Measurements from ENCODE around the gene OPCML.

OPCML gene

DNA sequence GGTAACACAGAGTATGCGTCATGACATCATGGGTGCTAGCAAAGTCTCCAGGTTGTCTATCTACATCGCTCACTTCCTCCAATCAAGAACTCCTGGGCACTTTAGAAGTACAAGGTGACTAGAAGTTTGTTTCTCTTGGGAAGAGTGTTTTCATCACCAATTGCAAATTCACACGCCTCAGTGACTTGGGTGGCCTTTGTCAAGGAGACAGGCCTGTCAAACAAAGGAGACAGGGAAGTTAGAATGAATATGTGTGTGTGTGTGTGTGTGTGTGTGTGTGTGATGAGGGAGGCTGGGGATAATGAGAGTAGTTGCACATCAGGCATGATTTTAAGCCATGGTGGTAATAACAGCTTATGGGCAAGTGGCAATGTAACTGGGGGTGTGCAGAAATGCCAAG lies 953.2 kb downstream of the OPCML start:
- DNase-seq: no peak

GRCh38 chr11:132578580-132578979 lies 953.7 kb downstream of the OPCML start:
- no peak for DNase-seq

- peak; percentile 97 for DNase-seq
Observed at GRCh38 chr11:132576706-132577105, 955.6 kb downstream of the OPCML start.

DNA sequence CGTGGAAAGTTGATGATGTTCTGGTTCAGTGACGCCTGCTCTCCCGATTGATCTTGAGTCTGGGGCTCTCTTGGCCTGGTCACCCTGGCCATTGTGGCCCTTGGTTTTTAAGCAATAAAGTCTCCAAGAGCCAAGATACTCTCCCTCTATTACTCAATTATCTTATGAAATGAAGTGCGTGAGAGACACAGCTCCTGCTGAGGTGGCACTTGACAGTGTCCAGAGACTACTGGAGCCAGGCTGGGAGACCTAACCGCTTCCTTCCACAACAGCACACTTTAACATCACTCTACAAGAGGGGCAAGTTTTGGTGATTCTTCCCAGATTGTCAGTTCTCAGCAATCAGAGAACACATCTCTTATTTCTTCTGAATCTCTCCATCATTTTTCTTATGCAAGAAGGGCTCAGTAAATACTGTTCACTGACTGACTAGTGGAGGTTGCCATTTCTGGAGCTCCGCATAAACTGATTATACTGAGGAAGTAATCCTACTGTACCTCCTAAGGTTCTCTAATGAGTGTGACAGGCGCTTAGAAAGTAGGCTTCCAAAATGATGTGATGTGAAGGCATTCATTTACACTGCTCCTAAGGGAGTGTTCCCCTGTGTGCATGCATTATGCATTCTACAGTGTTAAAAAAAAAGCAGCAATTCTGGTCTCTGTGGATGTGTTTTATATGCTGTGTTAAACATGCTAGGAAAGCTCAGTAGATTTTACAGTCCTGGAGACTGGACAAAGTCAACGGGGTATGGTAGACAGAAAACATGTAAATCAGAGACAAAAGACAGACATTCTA lies 968.0 kb downstream of the OPCML start:
- DNase-seq: no peak

DNA sequence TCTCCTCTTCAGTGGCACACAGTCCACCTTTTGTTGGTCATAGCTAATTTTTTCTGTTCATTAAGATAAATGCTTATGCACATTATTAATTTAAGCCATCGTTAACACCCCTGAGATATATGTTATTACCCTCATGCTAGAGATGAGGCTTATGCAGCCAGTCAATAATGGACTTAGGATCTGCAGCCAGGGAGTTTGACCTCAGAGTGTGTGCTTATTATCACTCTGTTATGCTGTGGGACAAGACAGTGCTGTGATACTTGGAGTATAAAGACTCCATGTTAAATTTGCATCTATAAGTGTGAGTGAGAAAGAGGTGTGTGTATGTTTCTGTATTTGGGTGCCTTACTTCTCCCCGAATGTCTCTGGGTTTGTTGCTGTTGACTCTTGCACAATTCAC lies 969.3 kb downstream of the OPCML start:
- no peak for DNase-seq

- no peak for DNase-seq
Observed at GRCh38 chr11:132561937-132562336, 970.4 kb downstream of the OPCML start.

GRCh38 chr11:132559331-132560036 lies 972.8 kb downstream of the OPCML start:
- peak; percentile 3 for DNase-seq

DNA sequence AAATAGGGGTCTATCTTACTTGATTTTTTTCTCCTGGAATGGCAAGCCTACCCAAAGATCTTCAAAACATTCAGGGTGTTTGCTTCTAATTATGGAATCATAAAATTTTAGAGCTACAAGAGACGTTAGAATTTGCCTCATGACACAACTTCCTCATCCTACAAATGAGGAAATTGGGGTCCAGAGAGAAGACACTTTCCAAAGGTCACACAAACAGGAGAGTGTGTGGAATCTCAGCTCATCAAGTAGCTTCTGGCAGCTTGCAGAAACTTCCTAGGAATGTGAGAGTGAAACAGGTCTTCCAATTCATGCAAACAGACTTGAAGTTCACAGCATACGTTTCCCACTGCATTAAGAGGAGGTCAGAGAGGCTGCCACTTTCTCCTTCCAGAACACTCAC lies 976.0 kb downstream of the OPCML start:
- no peak for DNase-seq

- no peak for DNase-seq
Observed at GRCh38 chr11:132555617-132556016, 976.7 kb downstream of the OPCML start.

GRCh38 chr11:132551016-132551415 lies 981.3 kb downstream of the OPCML start:
- DNase-seq: no peak

GRCh38 chr11:132549561-132549960 lies 982.7 kb downstream of the OPCML start:
- DNase-seq: no peak

GRCh38 chr11:132549001-132549400 lies 983.3 kb downstream of the OPCML start:
- DNase-seq: peak; percentile 48

DNA sequence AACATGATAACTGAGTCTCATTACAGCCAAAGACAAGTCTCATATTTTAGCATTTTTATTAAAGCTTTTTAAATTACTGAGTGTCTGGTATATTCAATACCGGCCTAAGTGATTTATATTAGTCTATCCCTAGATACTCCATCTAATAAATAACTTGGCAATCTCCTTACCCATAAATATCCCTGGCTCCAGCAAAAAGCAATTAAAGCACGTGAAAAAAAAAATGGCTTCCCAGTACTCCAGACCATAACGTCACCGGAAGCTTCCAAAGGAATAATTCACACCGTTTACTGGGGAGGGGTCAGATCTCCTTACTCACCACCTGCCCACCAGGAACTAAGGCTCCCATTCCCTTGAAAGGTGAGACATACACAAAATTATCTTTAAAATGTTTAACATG lies 988.3 kb downstream of the OPCML start:
- DNase-seq: no peak

GRCh38 chr11:132541794-132542193 lies 990.5 kb downstream of the OPCML start:
- DNase-seq: no peak

- no peak for DNase-seq
Observed at GRCh38 chr11:132540581-132540980, 991.7 kb downstream of the OPCML start.

DNA sequence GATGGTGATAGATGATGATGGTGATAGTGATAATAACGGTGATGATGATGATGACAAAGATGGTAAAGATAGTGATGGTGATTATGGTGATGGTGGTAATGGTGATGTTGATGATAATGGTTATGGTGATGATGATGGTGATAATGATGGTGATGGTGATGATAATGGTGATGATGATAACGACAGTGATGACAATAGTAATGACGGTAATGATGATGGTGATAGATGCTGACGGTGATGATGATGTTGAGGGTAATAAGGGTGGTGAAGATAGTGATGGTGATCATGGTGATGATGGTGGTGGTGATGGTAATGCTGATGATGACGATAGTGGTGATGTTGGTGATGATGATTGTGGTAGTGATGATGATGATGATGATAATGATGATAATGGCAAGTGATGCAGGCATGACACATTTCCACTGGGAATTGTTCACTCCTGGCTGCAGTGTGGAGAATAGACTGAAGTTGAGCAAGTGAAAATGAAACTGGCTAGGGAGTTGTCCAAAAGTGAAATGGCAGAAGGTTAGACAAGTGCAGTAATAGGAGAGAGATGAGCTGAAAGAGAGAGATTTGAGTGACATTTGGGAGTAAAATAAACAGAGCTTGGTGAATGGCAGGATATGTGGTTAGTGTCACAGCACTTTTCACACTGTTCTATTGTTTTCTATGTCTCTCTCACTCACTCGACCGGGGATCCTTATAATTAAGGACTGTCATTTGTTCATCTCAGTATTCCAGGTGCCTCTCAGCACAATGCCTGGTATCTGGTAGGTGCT lies 992.5 kb downstream of the OPCML start:
- DNase-seq: no peak

DNA sequence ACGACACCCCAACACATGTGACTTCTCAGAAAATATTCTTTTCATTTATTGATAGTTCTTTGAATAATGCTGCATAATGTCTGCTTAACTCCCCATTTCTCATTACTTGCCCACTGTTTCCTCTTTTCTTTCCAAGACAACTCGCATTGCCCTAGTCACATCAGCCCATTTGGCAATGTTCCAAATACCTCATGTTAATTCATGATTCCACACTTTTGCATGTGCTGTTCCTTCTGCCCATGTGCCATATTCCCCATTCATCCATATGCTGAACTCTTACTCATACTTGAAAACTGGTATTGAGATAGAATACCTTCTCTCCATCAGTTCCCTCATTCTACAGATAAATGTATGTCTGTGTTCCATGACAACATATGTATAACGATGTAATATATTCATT lies 993.7 kb downstream of the OPCML start:
- DNase-seq: no peak

- no peak for DNase-seq
Observed at GRCh38 chr11:132535830-132536229, 996.5 kb downstream of the OPCML start.

GRCh38 chr11:132531921-132532320 lies 1000.4 kb downstream of the OPCML start:
- peak; percentile 30 for DNase-seq

GRCh38 chr11:132528181-132528580 lies 1004.1 kb downstream of the OPCML start:
- no peak for DNase-seq

DNA sequence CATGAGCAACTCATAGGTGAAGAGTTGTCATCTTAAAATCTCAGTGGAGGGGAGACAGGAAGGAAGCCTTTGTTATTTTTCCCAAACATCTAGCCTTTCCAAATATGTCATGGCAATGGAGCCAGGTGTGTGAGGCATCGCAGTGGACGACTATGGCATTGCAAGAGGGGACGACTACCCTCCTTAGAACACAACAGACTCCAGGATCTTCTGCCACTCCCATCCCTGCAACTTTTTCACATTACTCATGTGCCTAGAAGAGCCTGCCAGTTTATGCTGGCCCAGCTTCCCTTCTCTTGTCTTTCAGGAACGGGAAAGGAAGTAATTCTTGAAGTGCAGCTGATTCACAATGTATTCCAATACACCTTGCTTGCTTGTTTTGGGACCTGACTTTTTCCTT lies 1008.4 kb downstream of the OPCML start:
- DNase-seq: no peak

DNA sequence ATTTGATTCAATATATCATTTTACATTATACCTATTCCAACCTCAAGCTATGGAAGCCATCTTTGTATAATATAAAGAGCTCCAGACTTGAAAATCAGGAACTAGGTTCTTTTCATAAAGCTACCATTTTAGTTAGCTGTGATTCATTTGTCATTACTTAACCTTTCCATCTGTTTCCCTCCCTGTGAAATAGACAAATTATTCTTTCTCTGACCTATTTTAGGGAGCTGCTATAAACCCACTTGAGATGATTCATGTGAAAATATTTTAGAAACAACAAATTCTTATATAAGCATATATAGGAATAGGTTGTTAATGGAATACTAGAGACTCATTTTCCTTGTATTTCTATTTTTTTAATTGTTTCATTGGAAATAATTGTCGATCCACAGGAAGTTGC lies 1012.1 kb downstream of the OPCML start:
- DNase-seq: peak; percentile 19

- peak; percentile 20 for DNase-seq
Observed at GRCh38 chr11:132519241-132519815, 1013.0 kb downstream of the OPCML start.

All from EL (cell line).